ENCODE data around the gene MAN2B1.
"Not testable (repeated sequence)": the region's sequence is repeated elsewhere in the genome, so short reads cannot be mapped to it uniquely, and the experiment has no call there.

Gene MAN2B1

DNA sequence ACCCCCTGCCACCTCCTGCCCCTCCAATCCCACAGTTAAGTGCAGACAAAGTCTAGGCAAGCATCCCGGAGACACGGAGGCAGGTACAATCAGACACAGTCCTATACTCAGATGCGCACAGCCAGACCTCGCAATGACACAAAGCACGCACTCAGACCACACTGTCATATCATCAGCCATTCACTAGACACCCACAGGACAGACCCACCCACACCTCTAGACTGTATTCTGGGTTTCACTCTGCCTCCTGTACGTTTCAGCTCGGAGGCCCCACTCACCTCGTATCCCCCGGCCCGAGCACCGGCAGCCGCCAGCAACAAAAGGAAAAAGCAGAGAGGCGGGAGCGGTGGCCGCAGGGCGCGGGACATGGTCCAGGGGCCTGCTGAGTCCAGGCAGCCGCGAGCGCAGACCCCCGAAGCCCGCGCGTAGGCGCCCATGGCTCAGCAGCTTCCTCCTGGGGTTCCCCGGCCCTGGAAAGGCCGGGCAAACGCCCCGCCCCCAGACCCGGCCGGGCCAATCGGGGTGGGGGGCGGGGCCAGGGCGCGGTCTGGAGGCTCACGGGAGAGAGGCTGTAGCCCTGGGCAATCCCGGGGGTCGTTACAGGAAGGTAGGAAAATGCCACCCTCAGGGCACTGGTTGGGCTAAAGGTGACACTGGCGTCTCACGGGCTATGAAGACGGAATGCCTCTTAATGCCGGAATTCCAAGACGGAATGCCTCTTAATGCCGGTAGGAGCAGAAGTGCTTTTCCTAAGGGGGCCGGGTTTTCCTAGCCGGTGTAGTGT, at the start of gene MAN2B1, which contains the start of gene WDR83:
Gene MAN2B1 (minus strand): TSS at position 478 of the 784 bp plus-strand sequence. CDS start 41 bp downstream, at position 437.
Gene WDR83 (plus strand): TSS at position 543 of the 784 bp plus-strand sequence. CDS start 2,984 bp downstream, outside the sequence.
- peak; percentile 77 for ATAC-seq
- DNase-seq, result peak; percentile 90

DNA sequence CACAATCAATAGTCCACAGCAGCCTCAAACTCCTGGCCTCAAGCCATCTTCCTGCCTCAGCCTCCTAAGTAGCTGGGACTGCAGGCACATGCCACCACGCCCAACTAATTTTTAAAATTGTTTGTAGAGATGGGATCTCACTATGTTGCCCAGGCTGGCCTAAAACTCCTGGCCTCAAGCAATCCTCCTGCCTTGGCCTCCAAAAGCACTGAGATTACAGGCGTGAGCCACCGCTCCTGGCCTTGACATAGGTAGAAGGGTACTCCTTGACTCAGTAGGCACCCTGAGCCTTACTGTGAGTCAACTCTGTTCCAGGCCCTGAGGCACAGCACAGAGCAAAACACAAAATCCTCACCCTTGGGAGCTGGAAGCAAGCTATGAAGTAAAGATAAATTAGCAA, 49.4 kb upstream of the MAN2B1 start:
- ATAC-seq (no peak), DNase-seq (no peak)

DNA sequence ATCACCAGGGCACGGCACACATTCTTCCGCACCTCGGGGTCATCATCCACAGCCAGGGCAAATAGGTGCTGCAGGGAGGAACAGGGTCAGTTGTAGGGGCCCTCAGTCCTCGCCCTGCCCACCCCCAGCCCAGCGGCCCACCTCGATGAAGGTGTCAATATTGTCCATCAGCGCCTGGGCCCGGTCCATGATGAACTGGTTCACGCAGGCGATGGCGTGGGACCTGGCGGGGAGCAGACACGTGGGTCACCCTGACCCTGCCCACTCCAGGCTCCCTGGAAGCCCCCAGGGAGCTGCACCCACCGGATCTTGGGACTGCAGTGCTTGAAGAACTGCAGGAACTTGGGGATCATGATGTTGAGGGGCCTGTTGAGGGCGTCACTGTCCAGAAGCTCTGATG, 48.6 kb upstream of the MAN2B1 start:
- DNase-seq (no peak), ATAC-seq (no peak)

DNA sequence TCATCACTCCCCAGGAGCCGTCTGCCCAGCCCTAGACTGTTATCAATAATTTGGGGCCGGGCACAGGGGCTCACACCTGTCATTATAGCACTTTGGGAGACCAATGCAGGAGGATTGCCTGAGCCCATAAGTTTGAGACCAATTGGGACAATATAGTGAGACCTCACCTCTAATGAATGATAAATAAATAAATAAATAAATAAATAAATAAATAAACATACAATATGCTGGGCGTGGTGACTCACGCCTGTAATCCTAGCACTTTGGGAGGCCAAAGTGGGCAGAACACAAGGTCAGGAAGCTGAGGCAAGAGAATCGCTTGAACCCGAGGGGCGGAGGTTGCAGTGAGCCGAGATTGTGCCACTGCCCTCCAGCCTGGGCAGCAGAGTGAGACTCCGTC, 46.8 kb upstream of the MAN2B1 start:
- DNase-seq, ATAC-seq: not testable (repeated sequence)

DNA sequence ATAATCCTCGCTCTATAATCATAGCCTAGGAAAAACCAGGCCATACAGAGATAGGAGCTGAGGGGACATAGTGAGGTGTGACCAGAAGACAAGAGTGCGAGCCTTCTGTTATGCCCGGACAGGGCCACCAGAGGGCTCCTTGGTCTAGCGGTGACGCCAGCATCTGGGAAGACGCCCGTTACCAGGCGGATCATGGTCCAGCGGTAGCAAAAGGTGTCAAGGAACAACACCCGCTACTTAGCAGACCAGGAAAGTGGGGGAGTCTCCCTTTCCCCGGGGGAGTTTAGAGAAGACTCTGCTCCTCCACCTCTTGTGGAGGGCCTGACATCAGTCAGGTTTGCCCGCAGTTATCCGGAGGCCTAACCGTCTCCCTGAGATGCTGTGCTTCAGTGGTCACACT, 45.5 kb upstream of the MAN2B1 start:
- not testable (repeated sequence) for ATAC-seq, DNase-seq

DNA sequence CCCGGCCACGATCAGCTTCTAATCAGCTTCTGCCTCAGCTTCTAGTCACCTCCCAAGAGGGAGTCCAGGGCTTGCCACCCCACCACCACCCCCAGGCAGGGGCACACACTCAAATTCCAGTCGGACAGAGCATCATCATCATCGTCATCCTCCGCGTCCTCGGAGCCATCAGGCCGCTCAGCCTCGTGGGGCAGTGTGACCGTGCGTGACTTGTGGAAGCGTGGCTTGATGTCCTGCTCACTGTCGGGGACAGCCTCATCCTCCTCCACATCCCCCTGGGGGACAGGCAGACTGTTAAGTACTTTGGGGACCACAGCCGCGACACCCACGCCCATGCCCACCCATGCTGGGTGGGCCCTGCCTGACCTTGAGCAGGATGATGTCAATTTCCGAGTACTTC, 44.6 kb upstream of the MAN2B1 start:
- DNase-seq, result no peak
- no peak for ATAC-seq

DNA sequence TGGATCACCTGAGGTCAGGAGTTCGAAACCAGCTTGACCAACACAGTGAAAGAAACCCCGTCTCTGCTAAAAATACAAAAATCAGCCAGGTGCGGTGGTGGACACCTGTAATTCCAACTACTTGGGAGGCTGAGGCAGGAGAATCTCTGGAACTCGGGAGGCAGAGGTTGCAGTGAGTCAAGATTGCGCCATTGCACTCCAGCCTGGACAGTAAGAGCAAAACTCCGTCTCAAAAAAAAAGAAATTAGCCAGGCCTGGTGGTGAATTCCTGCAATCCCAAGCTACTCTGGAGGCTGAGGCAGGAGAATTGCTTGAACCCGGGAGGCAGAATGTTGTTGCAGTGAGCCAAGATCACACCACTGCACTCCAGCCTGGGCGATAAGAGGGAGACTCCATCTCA, 42.1 kb upstream of the MAN2B1 start:
- ATAC-seq (no peak), DNase-seq (no peak)

DNA sequence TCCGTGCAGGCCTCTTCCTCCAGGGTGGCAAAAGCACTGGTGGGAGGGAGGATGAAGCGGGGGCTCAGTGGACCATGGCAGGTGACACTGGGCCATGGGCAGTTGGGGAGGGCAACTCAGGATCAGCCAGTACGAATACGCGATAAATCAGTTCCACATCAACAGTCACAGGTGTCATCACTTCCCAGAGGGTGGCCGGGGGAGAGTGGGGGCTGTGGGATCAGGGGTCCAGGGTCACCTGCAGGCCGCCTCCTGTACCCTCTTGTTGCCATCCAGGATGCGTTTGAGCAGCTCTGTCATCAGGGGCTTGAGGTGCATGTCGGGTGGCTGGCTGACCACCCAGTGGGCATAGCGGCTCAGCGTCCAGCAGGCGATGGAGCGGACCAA, 39.8 kb upstream of the MAN2B1 start:
- no peak for ATAC-seq
- no peak for DNase-seq

DNA sequence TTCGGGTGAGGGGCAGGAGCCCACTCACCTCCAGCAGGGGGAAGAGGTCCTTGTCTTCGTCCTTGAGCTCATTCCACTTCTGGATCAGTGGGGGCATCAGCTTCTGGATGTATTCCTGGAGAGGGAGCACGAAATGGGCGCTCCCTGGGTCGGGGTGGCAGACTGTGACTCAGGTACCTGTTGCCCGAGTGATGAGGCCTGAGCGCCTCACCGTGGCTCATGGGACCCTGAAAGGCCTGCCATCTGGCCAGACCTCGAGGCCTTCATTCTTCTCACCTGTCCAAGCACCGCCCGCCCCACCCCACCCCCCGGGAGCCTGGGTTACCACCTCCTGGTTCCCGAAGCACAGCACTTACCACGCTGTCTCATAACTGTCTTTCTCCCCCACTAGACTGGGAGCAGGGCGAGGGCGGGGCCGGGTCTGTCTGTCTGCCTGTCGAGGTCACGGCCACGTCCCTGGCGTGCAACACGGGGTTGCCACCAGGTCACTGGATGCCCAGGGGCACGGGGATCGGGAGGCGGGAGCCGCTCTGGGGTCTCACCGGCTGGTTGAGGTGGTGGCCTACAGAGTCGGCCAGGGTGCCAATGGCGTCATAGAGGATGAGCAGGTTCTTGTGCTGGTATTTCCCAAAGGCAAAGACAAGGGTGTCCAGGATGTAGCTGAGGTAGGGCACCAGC, 39.3 kb upstream of the MAN2B1 start:
- ATAC-seq, result no peak

DNA sequence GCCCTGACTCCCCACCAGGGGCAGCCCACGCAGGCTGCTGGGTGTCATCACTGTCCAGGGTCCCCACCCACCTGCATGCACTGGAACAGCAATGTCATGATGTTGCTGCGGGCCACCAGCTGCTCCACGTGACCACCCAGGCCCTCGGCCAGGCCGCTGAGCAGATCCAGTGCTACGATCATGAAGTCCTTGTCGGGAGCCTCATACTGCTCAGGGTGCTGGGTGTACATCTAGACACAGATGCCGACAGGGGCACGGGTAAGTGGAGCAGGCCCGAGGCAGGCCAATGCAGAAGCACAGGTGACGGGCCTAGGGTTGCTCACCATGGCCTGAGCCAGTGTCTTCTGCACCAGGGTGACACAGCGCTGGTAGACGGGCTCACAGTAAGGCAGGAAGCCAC, 38.6 kb upstream of the MAN2B1 start:
- DNase-seq (no peak), ATAC-seq (no peak)

More for the DNA sequence above, 39.3 kb upstream of the MAN2B1 start:
- no peak for DNase-seq

DNA sequence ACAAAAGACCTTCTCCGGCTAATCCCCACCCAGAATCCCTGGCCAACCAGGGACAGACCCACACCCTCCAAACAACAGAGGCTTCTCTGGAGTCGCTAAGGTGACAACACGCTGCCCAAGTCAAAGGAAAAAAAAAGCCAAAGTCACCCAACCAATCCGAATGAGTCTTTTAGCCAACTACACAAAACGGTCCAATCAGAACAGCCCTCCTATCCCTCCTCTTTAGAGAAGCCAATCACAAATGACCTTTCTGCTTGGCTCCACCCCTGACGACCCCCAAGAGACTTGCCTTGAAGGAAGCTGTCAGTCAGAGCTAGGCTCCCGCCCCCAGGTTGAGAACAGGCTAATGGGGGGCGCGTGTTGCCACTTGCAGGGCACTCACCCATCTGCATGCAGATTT, 36.5 kb upstream of the MAN2B1 start:
- DNase-seq, result peak; percentile 49
- ATAC-seq, result peak; percentile 63

DNA sequence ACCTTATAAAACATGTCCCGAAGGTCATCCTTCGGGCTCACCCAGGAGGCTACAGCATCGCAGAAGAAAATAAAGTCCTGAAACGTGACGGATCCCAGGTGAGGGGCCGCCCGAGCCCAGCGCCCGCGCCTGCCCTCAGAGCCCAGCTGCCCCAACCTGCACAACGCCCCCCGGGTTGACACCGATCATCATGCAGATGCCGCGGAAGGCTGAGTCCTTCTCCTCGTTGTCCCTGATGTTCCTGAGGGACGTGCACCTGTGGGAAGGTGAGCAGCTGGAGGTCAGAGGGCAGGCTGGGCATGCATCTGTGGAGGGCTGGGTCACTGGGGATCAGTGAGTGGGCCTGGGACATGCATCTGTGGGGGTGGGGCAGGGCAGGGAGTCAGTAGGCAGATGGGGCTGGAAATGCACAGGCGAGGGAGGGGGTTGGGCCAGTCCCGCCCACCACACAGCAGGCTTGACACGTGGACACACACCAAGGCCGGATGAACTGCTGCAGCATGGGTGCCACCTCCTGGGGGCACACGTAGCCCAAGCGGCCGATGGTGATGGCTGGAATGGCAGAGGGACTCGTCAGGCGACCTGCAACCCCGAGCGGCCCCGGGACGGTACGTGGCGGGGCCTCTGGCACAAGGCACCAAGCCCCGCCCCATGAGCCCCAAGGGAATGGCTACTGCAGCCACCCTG, 35.2 kb upstream of the MAN2B1 start:
- DNase-seq (no peak), ATAC-seq (no peak)

DNA sequence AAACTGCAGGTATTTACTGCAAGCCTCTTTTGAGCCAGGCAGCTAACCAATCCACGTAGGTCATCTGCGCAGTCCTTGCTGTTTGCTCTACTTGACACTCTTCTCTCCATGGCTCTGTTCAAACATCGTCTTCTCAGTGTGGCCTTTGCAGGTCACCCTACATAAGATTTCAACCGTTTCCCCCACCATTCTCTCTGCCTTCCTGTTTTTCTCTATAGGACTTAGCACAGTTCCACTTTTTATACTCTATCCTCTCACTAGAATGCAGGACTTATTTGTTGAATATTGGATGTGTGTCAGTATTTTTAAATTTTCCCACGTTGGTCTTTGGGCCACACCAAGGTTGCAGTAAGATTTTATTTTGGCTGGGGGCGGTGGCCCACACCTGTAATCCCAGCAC, 31.6 kb upstream of the MAN2B1 start:
- ATAC-seq (no peak), DNase-seq (no peak)

DNA sequence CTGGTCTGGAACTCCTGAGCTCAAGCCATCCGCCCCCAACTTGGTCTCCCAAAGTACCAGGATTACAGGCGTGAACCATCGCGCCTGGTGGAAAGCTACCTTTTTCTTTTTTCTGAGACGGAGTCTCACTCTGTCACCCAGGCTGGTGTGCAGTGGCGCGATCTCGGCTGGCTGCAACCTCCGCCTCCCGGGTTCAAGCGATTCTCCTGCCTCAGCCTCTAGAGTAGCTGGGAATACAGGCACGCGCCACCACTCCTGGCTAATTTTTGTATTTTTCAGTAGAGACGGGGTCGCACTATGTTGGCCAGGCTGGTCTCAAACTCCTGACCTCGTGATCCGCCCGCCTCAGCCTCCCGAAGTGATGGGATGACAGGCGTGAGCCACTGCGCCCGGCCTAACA, 30.9 kb upstream of the MAN2B1 start:
- not testable (repeated sequence) for ATAC-seq, DNase-seq

DNA sequence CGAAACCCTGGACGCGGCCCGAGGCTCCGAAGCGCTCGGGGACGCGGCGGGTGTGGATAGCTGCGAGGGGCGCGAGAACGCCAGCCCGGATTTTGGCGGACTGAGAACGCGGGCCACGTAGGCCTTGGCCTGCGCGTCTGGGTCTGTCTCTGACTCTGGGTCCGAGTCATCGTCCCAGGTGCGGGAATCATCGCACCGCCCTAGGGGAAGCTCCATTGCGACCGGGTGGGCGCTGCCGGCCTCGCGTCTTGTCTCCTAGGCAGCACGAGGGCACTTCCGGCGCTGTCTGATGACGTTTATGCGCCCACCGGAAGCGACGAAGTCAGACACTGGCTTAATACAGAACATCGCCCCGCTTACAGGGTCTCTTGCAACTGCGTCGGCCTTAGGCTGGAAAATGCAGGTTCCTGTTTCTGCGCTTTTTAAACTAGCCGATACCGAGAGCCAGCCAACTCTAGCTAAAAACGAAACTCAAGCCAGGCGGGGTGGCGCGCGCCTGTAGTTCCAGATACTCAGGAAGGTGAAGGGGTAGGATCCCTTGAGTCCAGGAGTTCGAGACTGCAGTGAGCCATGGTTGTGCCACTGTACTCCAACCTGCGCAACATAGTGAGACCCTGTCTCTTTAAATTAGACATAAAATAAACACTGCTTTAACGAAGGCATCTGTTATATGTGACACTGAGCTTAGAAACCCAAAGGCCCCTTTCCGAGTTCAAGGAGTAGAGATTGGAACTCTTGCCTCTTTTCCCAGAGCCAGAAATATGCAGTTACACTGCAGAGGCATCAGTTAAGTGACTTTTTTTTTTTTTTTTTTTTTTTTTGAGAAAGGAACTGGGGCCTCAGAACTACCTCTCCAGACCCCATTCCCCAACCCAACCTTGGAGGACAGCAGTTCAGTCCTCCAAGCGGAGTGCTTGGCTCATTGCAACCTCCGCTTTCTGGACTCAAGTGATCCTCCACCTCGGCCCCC, 30.1 kb upstream of the MAN2B1 start, which contains the start of gene FBXW9:
Gene FBXW9 (minus strand): TSS at position 266 of the 970 bp plus-strand sequence. CDS start 50 bp downstream, at position 216.
- DNase-seq (peak; percentile 98), ATAC-seq (peak; percentile 89)

DNA sequence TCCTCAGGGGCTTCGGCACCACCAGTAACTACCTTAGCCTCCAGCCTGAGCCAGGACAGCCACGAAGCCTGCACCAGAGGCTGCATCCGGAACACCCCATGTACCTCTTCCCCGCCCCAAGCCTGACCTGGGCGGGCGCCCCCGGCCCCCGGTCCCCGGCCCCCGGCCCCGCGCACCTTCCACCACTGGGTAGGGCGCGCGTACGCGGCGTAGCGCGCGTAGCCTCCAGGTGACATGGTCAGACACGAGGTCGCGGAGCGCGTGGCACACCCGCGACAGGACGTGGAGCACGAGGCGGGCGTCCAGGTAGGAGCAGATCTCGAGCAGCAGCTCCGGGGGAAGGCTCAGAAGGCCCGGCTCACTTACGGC, 29.4 kb upstream of the MAN2B1 start:
- ATAC-seq (peak; percentile 11), DNase-seq (no peak)

DNA sequence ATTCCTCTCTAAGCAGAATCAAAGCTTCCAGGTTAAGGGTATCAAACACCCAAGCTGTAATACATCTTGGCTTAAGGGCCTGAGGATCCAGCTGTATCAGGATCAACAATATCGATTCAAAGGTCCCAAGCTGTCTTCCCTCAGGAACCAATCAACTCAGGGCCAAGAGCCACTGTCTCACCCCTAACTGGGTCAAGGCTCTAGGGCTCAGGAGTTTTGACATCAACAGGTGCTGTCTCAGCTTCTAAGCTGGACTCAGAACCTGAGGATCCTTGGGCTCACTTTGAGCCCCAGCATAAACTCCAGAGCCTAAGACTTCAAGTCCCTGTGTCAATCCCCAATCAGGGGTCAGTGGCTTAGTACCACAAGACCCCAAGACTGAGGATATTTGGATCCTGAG, 29.0 kb upstream of the MAN2B1 start:
- no peak for DNase-seq
- ATAC-seq, result no peak

DNA sequence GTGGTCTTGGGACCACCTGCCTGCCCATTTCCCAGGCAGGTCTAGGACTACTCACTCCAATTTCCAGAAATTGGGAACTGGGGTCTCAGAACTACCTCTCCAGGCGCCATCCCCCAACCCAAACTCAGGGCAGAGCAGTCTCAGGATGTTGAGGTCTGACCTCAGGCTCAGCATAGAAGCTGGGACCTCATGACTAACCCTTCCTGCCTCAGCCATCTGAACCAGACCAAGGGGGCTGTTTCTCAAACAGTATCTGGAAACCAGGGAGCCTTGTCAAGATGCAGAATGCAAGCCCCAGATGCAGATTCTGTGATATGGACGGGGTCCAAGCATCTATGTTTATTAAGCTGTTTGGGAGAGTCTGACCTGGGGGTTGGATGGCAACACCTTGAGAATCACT, 28.6 kb upstream of the MAN2B1 start:
- ATAC-seq (no peak), DNase-seq (no peak)

DNA sequence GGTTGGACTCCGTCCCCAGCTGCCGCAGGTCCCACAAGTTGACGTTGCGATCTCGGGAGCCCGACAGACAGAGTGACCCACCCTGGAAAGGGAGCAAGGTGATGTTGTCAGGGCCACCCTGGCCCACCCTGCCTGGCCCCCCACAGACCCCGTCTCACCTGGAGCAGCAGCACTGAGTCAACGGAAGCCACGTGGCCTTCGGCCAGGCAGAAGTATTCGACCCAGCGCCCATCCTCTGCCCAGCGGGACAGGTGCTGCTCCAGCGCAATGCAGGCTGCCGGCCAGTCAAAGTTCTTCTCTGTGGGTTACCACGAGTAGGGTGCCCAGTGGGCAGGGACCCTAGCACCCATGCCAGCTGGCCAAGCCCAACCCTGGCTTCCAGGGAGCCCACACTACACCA, 28.1 kb upstream of the MAN2B1 start:
- DNase-seq (no peak), ATAC-seq (no peak)

DNA sequence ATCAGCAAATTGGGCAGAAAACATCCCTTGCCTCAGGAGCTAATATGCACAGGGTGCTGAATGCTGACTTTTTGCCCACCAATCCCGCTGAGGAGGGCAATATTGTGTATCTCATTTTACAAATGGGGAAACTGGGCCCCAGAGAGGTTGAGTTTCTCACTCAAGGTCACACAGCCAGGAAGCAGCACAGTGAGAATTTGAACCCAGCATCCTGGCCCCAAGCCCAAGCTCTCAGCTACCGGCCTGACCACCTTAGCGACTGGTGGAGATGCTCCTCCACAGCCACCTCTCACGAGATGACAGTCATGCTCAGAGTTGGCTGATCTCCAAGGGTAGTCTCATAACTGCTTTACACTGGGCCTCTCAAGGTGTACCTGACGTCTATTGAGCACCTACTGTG, 26.4 kb upstream of the MAN2B1 start:
- DNase-seq (no peak), ATAC-seq (no peak)

DNA sequence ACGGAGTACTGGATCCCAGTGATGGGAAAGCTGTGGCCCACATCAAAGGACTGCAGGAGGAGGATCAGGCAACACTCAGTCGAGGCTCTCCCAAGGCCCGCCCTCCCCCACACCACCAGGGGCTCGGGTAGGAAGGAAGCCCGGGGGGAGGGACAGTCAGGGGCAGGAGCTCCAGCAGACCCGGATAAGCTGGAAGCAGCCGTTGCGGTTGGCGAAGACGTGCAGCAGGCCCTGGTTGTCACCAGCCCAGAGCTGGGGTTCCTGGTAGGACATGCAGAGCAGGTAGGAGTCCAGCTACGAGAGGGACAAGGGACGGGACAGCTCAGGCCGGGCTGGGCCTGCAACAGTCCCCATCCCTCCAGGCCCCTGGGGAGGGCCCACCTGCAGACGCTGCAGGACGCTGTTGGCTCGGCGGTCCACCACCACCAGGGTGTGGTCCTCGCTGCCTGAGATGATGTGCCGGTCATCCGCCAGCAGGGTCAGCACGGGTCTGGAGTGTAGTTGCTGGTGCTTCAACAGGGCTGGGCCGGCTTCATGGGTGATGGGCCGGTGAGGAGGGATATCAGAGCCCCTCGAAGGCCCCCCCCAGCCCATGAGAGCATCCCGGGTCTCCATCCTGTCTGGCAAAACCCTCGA, 23.2 kb upstream of the MAN2B1 start:
- no peak for ATAC-seq
- no peak for DNase-seq

Data from stimulated activated naive CD8-positive, alpha-beta T cell treated with anti-CD3 and anti-CD28 coated beads, Interleukin-15, Interleukin-2, amounts not matched to agents 100 U/mL and 50 U/mL, for 24 hours (primary cell).